Tibial artery (tissue), 4 donors: ENCODE data around the gene TNFRSF8.

ENCODE experiments used
- DNase-seq, 2 donors: peaks; one replicate each; pipeline ENCODE4 v3.0.0-alpha.2; 2019
- H3K27ac ChIP-seq, 2 donors: fragments of 200-600 bp; sonication (generic) in 1 of 2; 1 replicate in 1 of 2; 2 replicates in 1 of 2; pipeline ENCODE4 v1.5.1; 2018 to 2019; ENCODE audit warnings: mild to moderate bottlenecking in 1 of 2
- H3K27me3 ChIP-seq, 2 donors: fragments of 200-600 bp; sonication (generic) in 1 of 2; one replicate each; pipeline versions ENCODE4 v1.5.1 to v1.6.0; 2016 to 2019
- H3K36me3 ChIP-seq, 3 donors: fragments of 200-600 bp; sonication (generic) in 2 of 3; one replicate each; pipeline ENCODE4 v1.5.1; 2016 to 2019; ENCODE audit warnings: mild to moderate bottlenecking in 2 of 3
- H3K4me1 ChIP-seq, 4 donors: fragments of 200-600 bp; sonication (generic) in 2 of 4; 1 replicate in 3 of 4; 2 replicates in 1 of 4; pipeline ENCODE4 v1.5.1; 2016 to 2019
- H3K4me3 ChIP-seq, 2 donors: fragments of 200-600 bp; sonication (generic) in 1 of 2; 1 replicate in 1 of 2; 2 replicates in 1 of 2; pipeline ENCODE4 v1.5.1; 2018 to 2019; ENCODE audit warnings: mild to moderate bottlenecking in 2 of 2
- H3K9me3 ChIP-seq, 3 donors: fragments of 200-600 bp; sonication (generic) in 1 of 3; one replicate each; pipeline ENCODE4 v1.5.1; 2016 to 2019
- intact Hi-C: fragments of 100-400 bp; cut with DNase I; formaldehyde crosslinking; loops from one replicate; pipeline ENCODE4 v1.15.0; 2023; ENCODE audit warnings: low total_unique reads
- TF ChIP-seq, protein P1 (sequence below), 2 experiments: fragments of 200-600 bp in 1 of 2; fragments of 450-650 bp in 1 of 2; IDR thresholded peaks; one replicate each; pipeline ENCODE4 v1.5.1; 2017 to 2019; ENCODE audit warnings: antibody characterized with exemption in 2 of 2, mild to moderate bottlenecking in 1 of 2, moderate library complexity in 1 of 2

TNFRSF8 gene

GRCh38 chr1:12178511-12178910 lies 115.4 kb downstream of the TNFRSF8 start:
- Histone ChIP-seq H3K27me3 (peaks cover 0 to 35% of the 10 kb centered on the region in 2 donors), H3K36me3 (no peaks in the 10 kb centered on the region), H3K27ac (no peak overlapping the region), H3K4me1 (peaks cover 0 to 8% (median 0%) of the 10 kb centered on the region in 4 donors), H3K9me3 (no peaks in the 10 kb centered on the region), H3K4me3 (no peak overlapping the region)
- intact Hi-C loops, result no loop called here
- TF ChIP-seq, protein P1, sequence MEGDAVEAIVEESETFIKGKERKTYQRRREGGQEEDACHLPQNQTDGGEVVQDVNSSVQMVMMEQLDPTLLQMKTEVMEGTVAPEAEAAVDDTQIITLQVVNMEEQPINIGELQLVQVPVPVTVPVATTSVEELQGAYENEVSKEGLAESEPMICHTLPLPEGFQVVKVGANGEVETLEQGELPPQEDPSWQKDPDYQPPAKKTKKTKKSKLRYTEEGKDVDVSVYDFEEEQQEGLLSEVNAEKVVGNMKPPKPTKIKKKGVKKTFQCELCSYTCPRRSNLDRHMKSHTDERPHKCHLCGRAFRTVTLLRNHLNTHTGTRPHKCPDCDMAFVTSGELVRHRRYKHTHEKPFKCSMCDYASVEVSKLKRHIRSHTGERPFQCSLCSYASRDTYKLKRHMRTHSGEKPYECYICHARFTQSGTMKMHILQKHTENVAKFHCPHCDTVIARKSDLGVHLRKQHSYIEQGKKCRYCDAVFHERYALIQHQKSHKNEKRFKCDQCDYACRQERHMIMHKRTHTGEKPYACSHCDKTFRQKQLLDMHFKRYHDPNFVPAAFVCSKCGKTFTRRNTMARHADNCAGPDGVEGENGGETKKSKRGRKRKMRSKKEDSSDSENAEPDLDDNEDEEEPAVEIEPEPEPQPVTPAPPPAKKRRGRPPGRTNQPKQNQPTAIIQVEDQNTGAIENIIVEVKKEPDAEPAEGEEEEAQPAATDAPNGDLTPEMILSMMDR (IDR thresholded peaks at IDR 0.05), result no peak
- DNase-seq, result no peak

DNA sequence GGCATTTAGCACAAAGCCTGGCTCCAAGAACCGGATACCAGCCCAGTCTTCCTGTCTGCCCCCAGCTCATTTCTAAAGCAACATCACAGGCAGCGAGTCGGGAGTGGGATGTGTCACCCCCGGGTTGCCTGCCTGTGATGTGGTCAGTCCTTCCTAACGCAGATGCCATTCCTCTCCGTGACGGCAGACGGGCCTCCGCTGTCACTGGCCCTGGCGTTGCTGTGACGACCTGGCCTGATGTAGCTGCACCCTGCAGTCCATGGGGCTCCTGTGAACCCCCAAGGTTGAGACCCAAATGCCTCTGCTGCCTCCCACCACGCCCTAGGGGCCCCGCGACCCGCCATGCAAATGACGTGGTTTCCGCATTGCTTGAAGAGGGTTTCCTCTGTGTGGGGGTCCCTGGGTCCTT lies 116.0 kb downstream of the TNFRSF8 start:
- TF ChIP-seq, protein P1 (IDR thresholded peaks at IDR 0.05), result no peak
- no peak for DNase-seq
- peaks cover 0 to 8% (median 2%) of the 10 kb centered on the region in 4 donors for H3K4me1 ChIP-seq
- H3K4me3 ChIP-seq, result no peak overlapping the region
- no peaks in the 10 kb centered on the region for H3K9me3 ChIP-seq
- intact Hi-C loops, result no loop called here
- no peaks in the 10 kb centered on the region for H3K36me3 ChIP-seq
- H3K27ac ChIP-seq, result no peak overlapping the region
- peaks cover 0 to 31% of the 10 kb centered on the region in 2 donors for H3K27me3 ChIP-seq

DNA sequence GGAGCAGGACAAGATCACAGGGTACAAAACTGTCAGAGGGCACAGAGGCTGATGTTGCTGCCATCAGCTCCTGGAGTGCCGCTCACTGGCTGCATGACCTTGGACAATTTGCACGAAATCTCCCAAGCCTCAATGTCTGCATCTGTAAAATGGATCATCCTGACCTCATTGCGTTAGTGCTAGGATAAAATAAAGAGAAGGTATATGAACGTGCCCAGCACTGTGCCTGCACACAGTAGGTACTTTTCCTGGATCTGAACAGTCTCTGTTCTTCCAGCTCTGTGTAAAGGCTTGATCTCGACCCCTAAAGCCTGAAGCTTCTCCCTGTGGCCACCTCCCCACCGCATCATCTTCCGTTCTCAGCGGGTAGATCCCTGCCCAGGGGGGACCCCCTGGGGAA lies 116.6 kb downstream of the TNFRSF8 start:
- Histone ChIP-seq H3K9me3 (no peaks in the 10 kb centered on the region), H3K4me1 (peaks cover 0 to 11% (median 5%) of the 10 kb centered on the region in 4 donors), H3K27me3 (peaks cover 0 to 35% of the 10 kb centered on the region in 2 donors), H3K4me3 (no peak overlapping the region), H3K36me3 (no peaks in the 10 kb centered on the region), H3K27ac (no peak overlapping the region)
- TF ChIP-seq, protein P1 (IDR thresholded peaks at IDR 0.05), result no peak
- no peak for DNase-seq
- intact Hi-C loops, result no loop called here

GRCh38 chr1:12180315-12180714 lies 117.2 kb downstream of the TNFRSF8 start:
- H3K27ac ChIP-seq, result peak overlapping the region in 1 of 2 donors; percentile 33
- H3K4me3 ChIP-seq, result no peak overlapping the region
- no peaks in the 10 kb centered on the region for H3K9me3 ChIP-seq
- peaks cover 0 to 36% of the 10 kb centered on the region in 2 donors for H3K27me3 ChIP-seq
- intact Hi-C loops, result no loop called here
- peak; percentile 84 to 86 for DNase-seq
- TF ChIP-seq, protein P1 (IDR thresholded peaks at IDR 0.05), result no peak
- no peaks in the 10 kb centered on the region for H3K36me3 ChIP-seq
- H3K4me1 ChIP-seq, result peaks cover 0 to 17% (median 11%) of the 10 kb centered on the region in 4 donors

- H3K4me1 ChIP-seq, result peaks cover 0 to 23% (median 15%) of the 10 kb centered on the region in 4 donors
- TF ChIP-seq, protein P1 (IDR thresholded peaks at IDR 0.05), result no peak
- H3K27me3 ChIP-seq, result peaks cover 0 to 40% of the 10 kb centered on the region in 2 donors
- no peak for DNase-seq
- peak overlapping the region in 1 of 2 donors; percentile 33 for H3K27ac ChIP-seq
- intact Hi-C loops, result no loop called here
- H3K36me3 ChIP-seq, result no peaks in the 10 kb centered on the region
- H3K9me3 ChIP-seq, result no peaks in the 10 kb centered on the region
- no peak overlapping the region for H3K4me3 ChIP-seq
These were observed 117.8 kb downstream of the TNFRSF8 start for GRCh38 chr1:12180903-12181302.

DNA sequence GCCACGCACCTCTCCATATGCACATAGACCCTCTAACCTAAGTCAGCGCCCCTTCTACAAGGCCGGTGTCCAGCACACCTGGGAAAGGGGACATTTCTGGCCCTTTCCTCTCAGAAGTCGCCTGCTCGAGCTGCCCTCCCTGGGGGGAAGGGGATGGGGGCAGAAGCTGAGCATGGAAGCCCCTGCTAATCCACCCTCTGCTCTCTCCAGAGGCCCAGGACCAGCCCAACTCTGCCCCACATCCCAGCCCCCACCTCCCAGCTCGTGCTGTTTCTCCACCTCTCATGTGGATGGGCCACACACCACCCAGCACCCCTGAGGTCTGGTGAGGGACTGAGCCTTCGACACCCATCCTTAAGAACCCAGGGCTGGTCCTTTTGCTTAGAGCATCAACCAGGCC lies 118.5 kb downstream of the TNFRSF8 start:
- H3K27me3 ChIP-seq, result peaks cover 0 to 44% of the 10 kb centered on the region in 2 donors
- no peak overlapping the region for H3K4me3 ChIP-seq
- intact Hi-C loops, result no loop called here
- H3K36me3 ChIP-seq, result no peaks in the 10 kb centered on the region
- H3K4me1 ChIP-seq, result peaks cover 0 to 27% (median 17%) of the 10 kb centered on the region in 4 donors
- no peak for DNase-seq
- H3K9me3 ChIP-seq, result no peaks in the 10 kb centered on the region
- TF ChIP-seq, protein P1 (IDR thresholded peaks at IDR 0.05), result no peak
- no peak overlapping the region for H3K27ac ChIP-seq
